GM21737 (cell line): ENCODE measurements around the gene FAM163A.

Experiments
- ATAC-seq: cut with Tn5 transposase; IDR thresholded peaks from one replicate; pipeline ENCODE4 v1.9.1; 2021; ENCODE audit warnings: mild to moderate bottlenecking, moderate library complexity; ENCODE audit not compliant: unreplicated experiment

FAM163A gene

GRCh38 chr1:179812501-179813292 lies 69.6 kb downstream of the FAM163A start:
- ATAC-seq, result no peak

GRCh38 chr1:179813626-179814545 lies 70.8 kb downstream of the FAM163A start:
- ATAC-seq, result no peak

- peak; percentile 5 for ATAC-seq
Observed at GRCh38 chr1:179814546-179814838, 71.4 kb downstream of the FAM163A start.

- ATAC-seq, result no peak
Observed at GRCh38 chr1:179815641-179816040, 72.5 kb downstream of the FAM163A start.

GRCh38 chr1:179816196-179816960 lies 73.3 kb downstream of the FAM163A start:
- ATAC-seq, result no peak

- no peak for ATAC-seq
Observed at GRCh38 chr1:179817056-179817455, 74.0 kb downstream of the FAM163A start.

- no peak for ATAC-seq
Observed at GRCh38 chr1:179817789-179818188, 74.7 kb downstream of the FAM163A start.

GRCh38 chr1:179818260-179818659 lies 75.2 kb downstream of the FAM163A start:
- ATAC-seq, result no peak

GRCh38 chr1:179818743-179819173 lies 75.7 kb downstream of the FAM163A start:
- no peak for ATAC-seq

- no peak for ATAC-seq
Observed at GRCh38 chr1:179820226-179820970, 77.3 kb downstream of the FAM163A start.

- no peak for ATAC-seq
Observed at GRCh38 chr1:179821524-179821923, 78.4 kb downstream of the FAM163A start.

- ATAC-seq, result no peak
Observed at GRCh38 chr1:179822065-179822464, 79.0 kb downstream of the FAM163A start.

- ATAC-seq, result no peak
Observed at GRCh38 chr1:179823693-179824092, 80.6 kb downstream of the FAM163A start.

GRCh38 chr1:179824265-179824664 lies 81.2 kb downstream of the FAM163A start:
- no peak for ATAC-seq

- ATAC-seq, result no peak
Observed at GRCh38 chr1:179825206-179825605, 82.1 kb downstream of the FAM163A start.

- no peak for ATAC-seq
Observed at GRCh38 chr1:179825798-179826460, 82.8 kb downstream of the FAM163A start.

- no peak for ATAC-seq
Observed at GRCh38 chr1:179826626-179827280, 83.7 kb downstream of the FAM163A start.

- ATAC-seq, result no peak
Observed at GRCh38 chr1:179828554-179829110, 85.5 kb downstream of the FAM163A start.

GRCh38 chr1:179831225-179831624 lies 88.1 kb downstream of the FAM163A start:
- ATAC-seq, result no peak
